NOMO-1 treated with DMSO at 0.1 percent for 48 hours (cell line): ENCODE measurements around the gene EMD.
"Not testable (repeated sequence)": the region's sequence is repeated elsewhere in the genome, so short reads cannot be mapped to it uniquely, and the experiment has no call there.

Source experiments
- DNase-seq: peaks from one replicate; lab custom pipeline; 2025; ENCODE audit not compliant: unreplicated experiment; lab: John Stamatoyannopoulos, UW

The EMD gene

GRCh38 chrX:154371017-154371788 lies 7.9 kb upstream of the EMD start:
- DNase-seq: peak; percentile 87

GRCh38 chrX:154371789-154372300 lies 7.2 kb upstream of the EMD start:
- DNase-seq: no peak

GRCh38 chrX:154372612-154373022 lies 6.5 kb upstream of the EMD start:
- DNase-seq: no peak

- DNase-seq: no peak
Measured at GRCh38 chrX:154373340-154374306, 5.5 kb upstream of the EMD start.

- no peak for DNase-seq
Measured at GRCh38 chrX:154374313-154375155, 4.6 kb upstream of the EMD start, which contains the start of gene FLNA. Gene FLNA, minus strand, starts transcription at chrX:154374634. Its CDS starts 3,389 bp downstream, at chrX:154371245.

GRCh38 chrX:154375156-154375504 lies 4.0 kb upstream of the EMD start:
- no peak for DNase-seq

- DNase-seq: no peak
Measured at GRCh38 chrX:154376774-154377173, 2.3 kb upstream of the EMD start.

- no peak for DNase-seq
Measured at GRCh38 chrX:154378059-154378798, 866 bp upstream of the EMD start.

- no peak for DNase-seq
Measured at GRCh38 chrX:154379569-154379951, 465 bp downstream of the EMD start.

- no peak for DNase-seq
Measured at GRCh38 chrX:154380153-154380552, 1.1 kb downstream of the EMD start.

GRCh38 chrX:154380787-154381186 lies 1.7 kb downstream of the EMD start:
- DNase-seq: no peak

GRCh38 chrX:154381271-154381670 lies 2.2 kb downstream of the EMD start:
- DNase-seq: no peak

- no peak for DNase-seq
Measured at GRCh38 chrX:154382483-154383069, 3.5 kb downstream of the EMD start.

GRCh38 chrX:154383359-154384283 lies 4.5 kb downstream of the EMD start:
- no peak for DNase-seq

- no peak for DNase-seq
Measured at GRCh38 chrX:154384284-154384892, 5.3 kb downstream of the EMD start.

- not testable (repeated sequence) for DNase-seq
Measured at GRCh38 chrX:154388094-154388493, 9.0 kb downstream of the EMD start.

GRCh38 chrX:154388649-154389048 lies 9.6 kb downstream of the EMD start:
- DNase-seq: not testable (repeated sequence)
